RWPE1 (cell line): Measurements from ENCODE around the gene ITGB3.
A peak's percentile ranks its signal among the peaks of the same experiment; 100 is the strongest.

Source experiments
- CTCF ChIA-PET: fragments of 350-600 bp; sonication (Branson Sonifier 250); formaldehyde crosslinking; extraction: SDS; loops from one replicate; lab custom pipeline; 2021; lab: Yijun Ruan, JAX
- POLR2A ChIA-PET: fragments of 400-600 bp; formaldehyde crosslinking; extraction: SDS; loops from one replicate; lab custom pipeline; 2020; ENCODE audit warnings: antibody characterized with exemption; ENCODE audit not compliant: low non-redundant PET; lab: Yijun Ruan, JAX
- DNase-seq: peaks from one replicate; pipeline ENCODE4 v3.0.0; 2012; ENCODE audit warnings: low spot score
- H3K27ac ChIP-seq: fragments of 450-650 bp; 2 replicates; pipeline ENCODE4 v1.5.1; 2017
- TF ChIP-seq, protein P1 (sequence below): fragments of 450-650 bp; conservative IDR thresholded peaks from 2 replicates; pipeline ENCODE4 v1.5.1; 2017; ENCODE audit warnings: low read depth, mild to moderate bottlenecking

ITGB3 gene

DNA sequence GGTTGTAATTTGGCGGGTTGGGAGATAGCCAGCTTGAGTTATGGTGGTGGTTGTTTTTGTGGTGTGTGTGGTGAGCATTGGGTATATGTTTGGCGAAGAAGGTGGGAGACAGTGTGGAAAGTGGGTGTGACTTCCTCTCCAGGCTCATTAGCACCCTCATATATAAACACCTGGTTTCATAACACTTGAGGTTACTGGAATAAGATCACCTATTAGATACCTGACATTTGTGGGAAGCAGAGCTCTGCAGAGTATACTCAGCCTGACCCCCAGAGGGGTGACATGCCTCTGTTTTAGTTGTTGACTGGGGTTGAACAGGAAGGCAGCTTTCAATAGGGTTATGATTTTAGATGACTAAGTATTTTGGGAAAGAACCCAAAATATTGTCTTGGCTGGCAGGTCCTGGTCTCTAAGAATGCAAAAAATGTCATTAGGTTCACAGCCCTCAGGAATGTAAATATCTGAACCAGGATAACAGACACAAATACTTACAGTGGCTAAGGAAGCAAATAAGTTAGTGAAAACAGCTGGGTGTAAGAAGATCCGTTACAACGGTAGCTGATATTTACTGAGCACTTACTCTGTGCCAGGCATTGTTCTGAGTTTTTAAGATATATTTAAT is 51.8 kb downstream of the ITGB3 start:
- DNase-seq: peak; percentile 80
- ChIA-PET CTCF (interaction anchor here (1.7 kb wide), 1 partner anchor 10 kb away, joined by 4 read pairs; no protein-coding TSS in a partner anchor), POLR2A (no interaction called here)
- H3K27ac ChIP-seq: no peak overlapping the region; the same call in 1 of the 2 replicates
- TF ChIP-seq, protein P1, sequence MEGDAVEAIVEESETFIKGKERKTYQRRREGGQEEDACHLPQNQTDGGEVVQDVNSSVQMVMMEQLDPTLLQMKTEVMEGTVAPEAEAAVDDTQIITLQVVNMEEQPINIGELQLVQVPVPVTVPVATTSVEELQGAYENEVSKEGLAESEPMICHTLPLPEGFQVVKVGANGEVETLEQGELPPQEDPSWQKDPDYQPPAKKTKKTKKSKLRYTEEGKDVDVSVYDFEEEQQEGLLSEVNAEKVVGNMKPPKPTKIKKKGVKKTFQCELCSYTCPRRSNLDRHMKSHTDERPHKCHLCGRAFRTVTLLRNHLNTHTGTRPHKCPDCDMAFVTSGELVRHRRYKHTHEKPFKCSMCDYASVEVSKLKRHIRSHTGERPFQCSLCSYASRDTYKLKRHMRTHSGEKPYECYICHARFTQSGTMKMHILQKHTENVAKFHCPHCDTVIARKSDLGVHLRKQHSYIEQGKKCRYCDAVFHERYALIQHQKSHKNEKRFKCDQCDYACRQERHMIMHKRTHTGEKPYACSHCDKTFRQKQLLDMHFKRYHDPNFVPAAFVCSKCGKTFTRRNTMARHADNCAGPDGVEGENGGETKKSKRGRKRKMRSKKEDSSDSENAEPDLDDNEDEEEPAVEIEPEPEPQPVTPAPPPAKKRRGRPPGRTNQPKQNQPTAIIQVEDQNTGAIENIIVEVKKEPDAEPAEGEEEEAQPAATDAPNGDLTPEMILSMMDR: no peak

DNA sequence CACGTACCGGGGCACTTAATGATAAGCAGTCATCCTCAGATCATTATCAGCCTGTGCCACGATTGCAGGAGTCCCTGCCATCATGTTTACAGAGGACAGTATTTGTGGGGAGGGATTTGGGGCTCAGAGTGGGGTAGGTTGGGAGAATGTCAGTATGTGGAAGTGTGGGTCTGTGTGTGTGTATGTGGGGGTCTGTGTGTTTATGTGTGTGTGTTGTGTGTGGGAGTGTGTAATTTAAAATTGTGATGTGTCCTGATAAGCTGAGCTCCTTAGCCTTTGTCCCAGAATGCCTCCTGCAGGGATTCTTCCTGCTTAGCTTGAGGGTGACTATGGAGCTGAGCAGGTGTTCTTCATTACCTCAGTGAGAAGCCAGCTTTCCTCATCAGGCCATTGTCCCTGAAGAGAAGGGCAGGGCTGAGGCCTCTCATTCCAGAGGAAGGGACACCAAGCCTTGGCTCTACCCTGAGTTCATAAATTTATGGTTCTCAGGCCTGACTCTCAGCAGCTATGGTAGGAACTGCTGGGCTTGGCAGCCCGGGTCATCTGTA is 56.6 kb downstream of the ITGB3 start:
- ChIA-PET CTCF (no interaction called here), POLR2A (no interaction called here)
- TF ChIP-seq, protein P1: no peak
- no peak for DNase-seq
- H3K27ac ChIP-seq: no peak overlapping the region

DNA sequence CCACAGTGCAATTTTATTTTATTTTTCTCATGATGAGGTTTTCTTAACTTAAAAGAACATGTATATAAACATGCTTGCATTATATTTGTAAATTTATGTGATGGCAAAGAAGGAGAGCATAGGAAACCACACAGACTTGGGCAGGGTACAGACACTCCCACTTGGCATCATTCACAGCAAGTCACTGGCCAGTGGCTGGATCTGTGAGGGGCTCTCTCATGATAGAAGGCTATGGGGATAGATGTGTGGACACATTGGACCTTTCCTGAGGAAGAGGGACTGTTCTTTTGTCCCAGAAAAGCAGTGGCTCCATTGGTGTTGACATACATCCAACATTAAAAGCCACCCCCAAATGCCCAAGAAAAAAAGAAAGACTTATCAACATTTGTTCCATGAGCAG is 57.8 kb downstream of the ITGB3 start:
- ChIA-PET CTCF (interaction anchor here (1.7 kb wide), 1 partner anchor 81 kb away, joined by 8 read pairs; no protein-coding TSS in a partner anchor), POLR2A (no interaction called here)
- no peak for DNase-seq
- H3K27ac ChIP-seq: no peak overlapping the region
- TF ChIP-seq, protein P1: no peak

DNA sequence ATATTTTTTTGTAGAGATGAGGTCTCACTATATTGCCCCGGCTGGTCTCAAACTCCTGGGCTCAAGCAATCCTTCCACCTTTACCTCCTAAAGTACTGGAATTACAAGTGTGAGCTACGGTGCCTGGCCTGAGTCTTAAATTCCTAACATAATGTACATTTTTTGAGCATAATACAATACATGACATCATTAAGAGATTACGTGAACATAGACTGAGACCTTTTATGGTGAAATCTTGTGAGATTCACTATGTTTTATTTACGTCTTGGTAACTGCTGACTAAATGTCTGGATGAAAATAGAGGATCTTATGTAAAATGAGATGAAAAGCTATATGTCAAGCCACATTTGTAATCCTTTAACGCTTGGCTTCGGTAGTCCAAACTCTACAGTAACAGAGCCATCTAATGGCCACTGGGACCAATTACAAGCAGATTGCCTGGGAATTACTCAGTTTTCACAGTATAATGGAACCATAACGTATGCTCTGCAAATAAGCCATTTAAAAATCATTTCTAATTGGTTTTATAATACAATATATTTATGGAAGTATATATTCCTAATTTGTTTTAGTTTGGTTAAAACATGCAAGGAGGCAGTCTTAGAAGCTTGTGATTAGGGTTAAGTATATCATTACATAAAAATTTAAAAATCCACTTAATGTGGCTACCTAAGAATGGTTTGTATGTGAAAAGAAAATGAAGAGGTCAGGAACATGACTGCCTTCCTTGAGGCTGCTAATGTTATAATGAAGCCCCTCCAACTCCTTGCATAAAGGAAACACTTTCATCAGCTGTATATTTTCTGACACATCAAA is 62.0 kb downstream of the ITGB3 start:
- POLR2A ChIA-PET: no interaction called here
- TF ChIP-seq, protein P1: peak; percentile 85

DNA sequence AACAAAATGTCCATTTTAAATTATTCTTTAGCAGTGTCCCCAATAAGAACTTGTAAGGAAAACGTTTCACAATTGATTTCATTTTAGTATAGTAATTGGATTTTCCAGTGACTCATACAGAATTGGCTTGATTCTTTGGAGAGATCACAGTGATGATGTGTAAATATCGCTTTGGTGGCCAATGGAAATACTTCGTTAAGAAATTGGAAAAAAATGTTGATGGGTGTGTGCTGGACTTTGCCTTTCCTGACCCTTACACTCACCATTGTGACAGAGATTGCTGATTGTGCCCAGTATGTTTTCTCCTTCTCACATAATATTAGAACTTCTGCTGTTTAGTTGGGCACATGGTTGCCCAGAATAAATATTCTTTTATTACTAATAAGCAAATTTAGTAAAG is 62.7 kb downstream of the ITGB3 start:
- POLR2A ChIA-PET: no interaction called here
- CTCF ChIA-PET: interaction anchor here (0.6 to 1.4 kb wide), 14 partner anchors 8 to 417 kb away, joined by 3 to 12 read pairs (median 4); partner anchors contain the start of genes EFCAB13 and ITGB3
- H3K27ac ChIP-seq: no peak overlapping the region
- DNase-seq: no peak
- TF ChIP-seq, protein P1: no peak

More for the DNA sequence above, 62.0 kb downstream of the ITGB3 start:
- peak; percentile 76 for DNase-seq
- CTCF ChIA-PET: interaction anchor here (0.6 to 1.4 kb wide), 19 partner anchors 8 to 418 kb away, joined by 3 to 12 read pairs (median 4); partner anchors contain the start of genes CDC27, EFCAB13 and ITGB3
- no peak overlapping the region for H3K27ac ChIP-seq

DNA sequence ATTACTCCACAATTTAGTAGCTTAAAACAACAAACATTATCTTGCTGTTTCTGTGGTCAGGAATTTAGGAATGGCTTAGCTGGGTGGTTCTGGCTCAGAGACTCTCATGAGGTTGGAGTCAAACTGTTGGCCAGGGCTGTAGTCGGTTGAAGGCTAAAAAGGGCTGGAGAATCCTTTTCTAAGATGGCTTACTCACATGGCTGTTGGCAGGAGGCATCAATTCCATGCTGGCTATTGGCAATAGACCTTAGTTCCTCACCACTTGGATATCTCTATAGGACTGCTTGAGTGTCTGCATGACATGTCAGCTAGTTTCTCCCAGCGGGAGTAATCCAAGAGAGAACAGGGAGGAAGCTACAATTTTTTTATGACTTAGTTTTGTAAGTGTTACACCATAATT is 63.5 kb downstream of the ITGB3 start:
- no peak overlapping the region for H3K27ac ChIP-seq
- POLR2A ChIA-PET: no interaction called here
- CTCF ChIA-PET: interaction anchor here (0.7 to 1.2 kb wide), 3 partner anchors 41 to 88 kb away, joined by 3 read pairs; no protein-coding TSS in a partner anchor
- no peak for DNase-seq
- TF ChIP-seq, protein P1: no peak
